Hindlimb muscle (tissue), 1 donor: ENCODE measurements around the gene SIPA1L3. TPM values are rescaled to one million over a fixed set of nuclear protein-coding genes. Genes with fewer than 3 reads are reported as not detected.

Experiments used
- DNase-seq: peaks from one replicate; pipeline ENCODE4 v3.0.0-alpha.2; 2013
- polyA plus RNA-seq: library from polyadenylated mRNA; unstranded; fragments of 120-200 nt; gene quantifications from one replicate; pipeline ENCODE4 v1.2.1, GENCODE V29; 2013; ENCODE audit not compliant: insufficient read length

Gene SIPA1L3
- polyA plus RNA-seq, 1 donor: 8.8 TPM

DNA sequence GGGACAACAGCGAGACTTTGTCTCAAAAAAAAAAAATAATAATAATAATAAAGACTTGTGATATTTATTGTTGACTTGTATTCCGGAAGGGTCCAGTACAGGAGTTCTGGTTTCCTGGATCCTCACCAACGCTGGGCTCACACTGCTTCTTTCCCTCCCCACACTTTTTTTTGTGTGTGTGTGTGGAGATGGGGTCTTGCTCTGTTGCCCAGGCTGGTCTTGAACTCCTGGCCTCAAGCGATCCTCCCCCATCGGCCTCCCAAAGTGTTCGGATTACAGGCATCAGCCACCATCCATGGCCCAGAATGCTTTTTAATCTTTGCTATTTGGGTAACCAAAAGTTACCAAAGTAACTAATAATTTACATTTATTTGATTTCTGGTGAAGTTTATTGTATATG is 39.1 kb downstream of the SIPA1L3 start:
- DNase-seq: no peak

DNA sequence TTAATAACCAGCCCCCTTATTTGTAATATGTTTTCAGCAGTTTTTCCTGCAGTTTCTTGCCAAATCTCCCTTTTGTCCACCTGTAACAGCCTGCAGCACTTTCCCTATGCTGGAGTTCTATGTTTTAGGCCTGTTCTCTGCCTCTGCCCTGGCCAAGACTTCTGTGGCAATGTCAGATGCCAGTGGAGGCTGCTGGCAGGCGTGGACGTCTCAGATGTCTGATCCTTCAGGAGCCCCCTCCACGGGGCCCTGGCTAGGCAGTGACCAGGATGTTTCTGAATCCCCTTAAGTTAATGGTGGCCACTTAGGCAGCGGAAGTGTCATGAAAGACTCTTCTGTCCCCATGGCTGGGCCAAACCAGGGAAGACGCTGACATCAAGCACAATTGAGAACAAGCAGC is 40.8 kb downstream of the SIPA1L3 start:
- DNase-seq: no peak

DNA sequence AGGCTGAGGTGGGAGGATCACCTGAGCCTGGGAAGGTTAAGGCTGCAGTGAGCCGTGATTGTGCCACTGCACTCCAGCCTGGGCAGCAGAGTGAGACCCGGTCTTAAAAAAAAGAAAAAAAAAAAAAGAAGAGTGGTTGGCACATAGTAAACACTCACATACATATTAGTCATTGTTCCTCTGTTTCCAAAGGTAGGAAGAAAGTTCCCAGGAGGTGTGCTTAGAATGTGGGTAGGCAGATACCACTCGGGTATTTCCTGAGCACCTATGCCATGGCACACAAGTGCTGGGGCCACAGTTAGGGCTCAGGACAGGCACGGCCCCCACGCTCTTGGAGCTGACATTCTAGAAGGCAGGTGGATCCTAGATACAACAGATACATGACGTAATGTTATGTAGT is 41.4 kb downstream of the SIPA1L3 start:
- DNase-seq: no peak

DNA sequence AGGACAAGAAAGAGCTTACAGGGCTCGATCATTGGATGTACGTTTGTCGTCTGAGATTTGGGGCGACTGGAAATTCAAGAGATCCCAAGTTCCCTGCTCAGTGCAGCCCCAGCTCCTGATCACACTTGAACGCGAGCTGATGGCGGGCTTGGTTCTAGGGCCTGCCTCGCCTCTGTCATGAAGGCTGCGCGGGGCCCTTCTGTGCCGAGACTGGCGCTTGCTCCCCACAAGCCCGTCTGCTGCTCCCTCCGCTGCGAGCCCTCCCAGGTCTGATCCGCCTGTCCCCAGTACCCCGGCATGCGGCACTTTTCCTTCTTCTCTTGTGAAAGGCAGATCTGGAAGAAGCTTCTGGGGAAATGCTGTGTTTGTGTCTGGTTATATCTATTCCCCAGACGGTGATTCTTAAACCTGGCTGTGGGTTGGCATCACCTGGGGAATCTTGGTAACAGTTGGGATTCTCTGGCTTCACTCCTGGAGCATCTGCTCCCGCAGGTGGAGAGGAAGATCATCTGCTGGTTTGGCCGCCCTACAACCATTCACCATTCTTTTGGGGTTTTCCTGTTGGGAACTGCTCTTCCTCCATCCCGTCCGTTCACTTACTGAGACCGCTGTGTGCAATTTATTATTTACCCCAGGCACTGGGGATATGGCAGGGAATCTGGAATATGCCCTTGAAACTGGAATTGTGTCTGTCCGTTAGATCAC is 43.6 kb downstream of the SIPA1L3 start:
- no peak for DNase-seq

DNA sequence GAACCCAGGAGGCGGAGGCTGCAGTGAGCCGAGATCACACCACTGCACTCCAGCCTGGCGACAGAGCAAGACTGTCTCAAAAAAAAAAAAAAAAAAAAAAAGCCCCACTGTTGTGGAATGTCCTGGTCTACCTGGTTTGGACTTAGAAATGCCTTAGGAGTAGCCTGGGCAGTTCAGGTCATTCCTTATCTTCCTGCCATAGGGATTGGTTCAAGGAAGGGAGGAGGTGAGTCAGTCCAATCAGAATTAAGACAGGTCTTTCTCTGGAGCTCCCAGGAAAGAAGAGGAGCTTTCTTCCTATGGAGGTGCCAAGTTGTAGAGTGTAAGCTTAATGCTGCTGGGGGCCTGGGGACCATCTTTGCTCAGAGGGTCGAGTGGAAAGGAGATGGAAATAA is 44.8 kb downstream of the SIPA1L3 start:
- DNase-seq: no peak

DNA sequence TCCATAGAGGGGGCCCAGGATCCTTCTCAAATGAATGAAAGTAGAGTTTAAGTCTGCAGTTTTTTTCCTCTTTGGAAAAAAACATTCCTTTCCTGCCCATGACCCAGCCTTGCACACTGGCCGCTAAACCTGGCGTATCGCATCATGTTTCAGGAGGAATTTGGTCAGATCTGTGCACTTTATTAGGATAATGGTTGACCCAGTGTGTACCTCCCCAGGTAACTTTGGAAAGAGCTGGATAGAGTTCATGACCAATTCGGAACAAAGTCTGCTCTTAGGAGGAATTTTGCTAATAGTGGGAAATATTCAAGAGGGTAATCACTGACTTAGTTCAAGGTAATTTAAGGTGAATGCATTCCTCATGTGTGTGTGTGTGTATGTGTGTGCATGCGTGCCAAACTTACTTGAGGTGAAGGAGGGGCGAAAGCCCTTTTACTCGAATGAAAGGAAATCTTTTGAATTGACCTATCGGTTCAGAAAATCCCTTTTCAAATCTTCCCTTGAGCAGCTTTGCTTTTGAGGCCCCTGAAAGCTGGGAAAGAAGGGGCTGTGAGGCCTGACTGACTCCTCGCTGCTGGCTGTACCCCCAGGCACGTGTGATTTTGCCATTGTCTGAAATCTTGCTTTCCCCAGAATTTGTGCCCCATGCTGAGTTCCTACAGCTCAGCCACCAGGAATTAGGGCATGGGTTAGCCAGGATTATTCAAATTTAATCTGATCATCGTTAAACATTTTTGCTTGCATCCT is 46.3 kb downstream of the SIPA1L3 start:
- DNase-seq: no peak

DNA sequence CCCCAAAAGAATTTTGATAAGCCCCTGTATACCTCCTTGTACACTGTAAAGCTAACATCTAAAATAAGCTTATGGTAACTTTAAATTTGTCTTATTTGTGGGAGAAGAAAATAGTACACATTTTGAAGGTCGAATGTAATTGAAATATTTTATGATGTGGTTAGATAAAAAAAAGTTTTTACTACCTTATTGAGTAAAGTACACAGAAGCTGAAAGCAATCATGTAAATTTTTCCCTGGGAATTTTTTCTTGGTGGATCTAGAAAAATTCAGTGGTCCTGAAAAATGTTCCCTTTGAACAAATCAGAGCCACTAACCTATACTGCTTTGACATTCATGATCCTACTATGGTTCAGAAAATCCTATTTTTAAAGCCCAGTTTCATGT is 46.9 kb downstream of the SIPA1L3 start:
- DNase-seq: no peak

DNA sequence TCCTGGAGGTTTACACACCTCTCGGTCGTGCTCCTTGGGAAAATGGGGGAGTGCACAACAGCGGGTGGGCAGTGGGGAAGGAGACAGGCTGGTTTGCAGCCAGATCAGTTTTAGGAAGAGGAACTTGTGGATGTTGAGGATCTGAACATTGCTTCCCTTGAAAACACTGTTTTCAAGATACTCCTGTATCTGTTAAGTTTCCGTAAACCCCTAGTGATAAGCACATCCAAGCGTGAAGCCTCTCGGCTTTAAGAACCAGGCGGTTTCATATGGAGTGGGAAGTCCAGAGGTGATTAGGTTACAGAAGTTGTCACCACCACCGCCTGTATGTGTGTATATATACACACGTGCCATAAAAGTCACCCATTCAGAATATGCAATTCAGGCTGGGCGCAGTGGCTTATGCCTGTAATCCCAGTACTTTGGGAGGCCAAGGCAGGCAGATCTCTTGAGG is 47.4 kb downstream of the SIPA1L3 start:
- no peak for DNase-seq

DNA sequence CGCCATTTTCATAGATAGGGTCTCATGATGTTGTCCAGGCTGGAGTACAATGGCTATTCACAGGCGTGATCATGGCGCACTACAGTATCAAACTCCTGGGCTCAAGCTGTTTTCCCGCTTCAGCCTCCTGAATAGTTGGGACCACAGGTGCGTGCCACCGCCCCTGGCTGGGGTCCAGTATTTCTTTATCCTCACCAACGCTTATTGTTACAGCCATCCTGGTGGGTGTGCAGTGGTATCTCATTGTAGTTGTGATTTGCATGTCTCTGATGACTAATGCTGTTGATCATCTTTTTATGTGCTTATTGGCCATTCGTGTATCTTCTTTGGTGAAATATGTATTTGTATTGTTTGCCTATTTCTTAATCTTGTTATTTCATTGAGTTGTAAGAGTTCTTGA is 49.0 kb downstream of the SIPA1L3 start:
- no peak for DNase-seq

DNA sequence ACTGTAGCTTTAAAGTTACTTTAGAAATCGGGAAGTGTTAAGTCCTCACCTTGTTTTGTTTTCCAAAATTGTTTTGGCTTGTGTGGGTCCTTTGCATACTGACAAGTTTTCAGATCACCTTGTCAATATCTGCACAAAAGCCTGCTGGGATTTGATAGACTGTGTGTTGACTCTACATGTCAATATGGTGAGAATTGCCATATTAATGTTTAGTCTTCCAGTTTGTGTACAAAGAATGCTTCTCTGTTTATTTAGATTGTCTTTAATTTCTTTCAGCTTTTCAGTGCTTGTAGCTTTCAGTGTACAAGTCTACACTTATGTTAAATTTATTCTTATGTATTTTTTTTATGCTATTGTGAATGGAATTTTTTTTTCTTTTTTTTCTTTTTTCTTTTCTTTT is 50.2 kb downstream of the SIPA1L3 start:
- DNase-seq: no peak

DNA sequence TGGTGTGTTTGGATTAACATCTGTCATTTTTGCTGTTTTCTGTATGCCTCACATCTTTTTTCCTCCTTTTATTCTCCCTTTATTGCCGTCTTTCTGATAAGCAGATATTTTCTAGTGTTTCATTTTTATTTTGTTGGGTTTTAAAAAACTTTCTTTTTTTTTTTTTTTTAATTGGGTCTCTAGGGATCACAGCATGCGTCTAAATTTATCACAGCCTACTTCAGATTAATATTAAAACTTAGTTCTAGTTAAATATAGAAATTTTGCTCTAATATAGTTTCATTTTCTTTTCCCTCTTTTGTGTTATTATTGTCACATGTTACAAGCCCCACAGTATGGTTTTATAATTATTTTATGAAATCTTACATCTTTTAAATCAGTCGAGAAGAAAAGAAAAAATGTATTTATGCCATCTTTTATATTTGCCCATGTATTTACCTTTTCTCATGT is 52.7 kb downstream of the SIPA1L3 start:
- no peak for DNase-seq

DNA sequence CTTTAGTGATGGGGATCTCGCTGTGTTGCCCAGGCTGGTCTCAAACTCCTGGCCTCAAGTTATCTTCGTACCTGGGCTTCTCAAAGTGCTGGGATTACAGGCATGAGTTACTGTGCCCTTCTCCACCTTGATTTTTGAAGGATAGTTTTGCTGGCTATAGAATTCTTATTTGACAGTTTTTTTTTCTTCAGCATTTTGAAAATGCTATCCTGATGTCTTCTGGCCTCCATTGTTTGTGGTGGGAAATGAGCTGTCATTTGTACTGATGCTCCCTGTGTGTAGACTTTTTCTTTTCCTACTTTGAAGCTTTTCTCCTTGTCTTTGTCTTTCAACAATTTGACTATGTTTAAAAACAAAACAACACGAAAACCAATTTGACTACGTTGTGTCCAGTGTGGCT is 54.2 kb downstream of the SIPA1L3 start:
- DNase-seq: no peak

DNA sequence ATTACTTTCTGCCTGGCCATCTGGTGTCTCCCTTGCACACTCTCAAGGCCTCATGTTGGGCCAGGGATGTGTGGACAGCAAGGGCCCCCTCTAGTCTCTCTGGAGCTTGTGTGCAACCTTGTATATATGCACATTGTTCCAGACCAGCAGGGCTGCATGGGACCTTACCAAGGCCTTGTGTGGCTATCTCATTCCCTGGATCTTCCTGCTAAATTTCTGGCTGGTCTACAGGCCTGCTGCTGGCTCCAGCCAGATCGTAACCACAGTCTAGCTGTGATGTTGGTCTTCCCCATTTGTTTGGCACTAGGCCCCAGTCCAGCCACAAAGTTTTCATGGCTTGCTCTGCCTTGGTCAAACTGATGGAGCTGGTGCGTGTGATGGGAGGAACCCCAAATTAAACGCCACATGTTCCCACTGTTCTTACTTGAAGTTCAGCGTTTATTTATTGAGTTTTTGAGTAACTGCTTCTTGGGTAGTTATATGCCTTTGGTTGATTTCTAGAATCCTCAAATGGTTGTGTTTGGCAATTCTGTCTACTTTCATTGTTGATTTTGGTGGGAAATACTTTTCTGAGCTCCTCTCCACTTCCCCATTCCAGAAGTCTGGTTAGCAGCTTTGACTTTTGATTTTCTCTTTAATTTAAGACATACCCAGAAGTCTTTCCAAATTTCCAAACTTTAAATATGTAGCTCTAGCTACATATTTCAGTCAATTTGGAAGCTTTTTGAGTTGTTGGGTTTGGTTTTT is 56.4 kb downstream of the SIPA1L3 start:
- no peak for DNase-seq

DNA sequence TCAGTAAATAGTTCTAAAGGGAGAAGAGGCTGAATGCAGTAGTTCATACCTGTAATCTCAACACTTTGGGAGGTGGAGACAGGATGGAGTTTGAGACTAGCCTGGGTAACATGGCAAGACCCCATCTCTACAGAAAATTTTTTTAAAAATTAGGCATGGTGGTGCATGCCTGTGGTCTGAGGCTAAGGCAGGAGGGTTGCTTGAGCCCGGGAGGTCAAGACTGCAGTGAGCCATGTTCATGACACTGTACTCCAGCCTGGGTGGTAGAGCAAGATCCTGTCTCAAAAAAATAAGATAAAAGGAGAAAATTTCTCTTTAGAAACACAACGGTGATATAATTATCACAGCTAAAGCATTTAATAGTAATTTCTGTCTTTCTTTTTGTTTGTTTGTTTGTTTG is 57.1 kb downstream of the SIPA1L3 start:
- DNase-seq: no peak

DNA sequence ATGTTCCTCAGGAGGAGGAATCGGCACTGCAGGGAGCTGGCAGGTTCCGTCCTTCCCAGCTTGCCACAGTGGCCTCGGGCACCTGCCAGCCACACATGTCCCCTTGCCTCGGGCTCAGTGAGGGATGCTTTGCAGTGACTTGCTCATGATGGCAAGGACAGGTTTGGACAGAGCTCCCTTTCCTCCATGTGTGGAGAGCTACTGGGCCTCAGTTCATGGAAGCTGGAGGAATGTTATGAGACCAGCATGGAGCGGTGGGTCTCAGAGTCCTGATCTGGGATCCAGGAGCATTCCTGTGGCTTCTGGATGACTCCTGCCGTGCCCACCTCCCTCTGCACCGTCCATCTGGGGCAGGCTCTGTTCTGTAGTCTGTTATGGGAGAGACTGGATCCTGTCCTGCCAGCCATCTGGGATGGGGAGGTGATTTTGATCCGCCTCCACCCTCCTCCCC is 59.2 kb downstream of the SIPA1L3 start:
- no peak for DNase-seq

DNA sequence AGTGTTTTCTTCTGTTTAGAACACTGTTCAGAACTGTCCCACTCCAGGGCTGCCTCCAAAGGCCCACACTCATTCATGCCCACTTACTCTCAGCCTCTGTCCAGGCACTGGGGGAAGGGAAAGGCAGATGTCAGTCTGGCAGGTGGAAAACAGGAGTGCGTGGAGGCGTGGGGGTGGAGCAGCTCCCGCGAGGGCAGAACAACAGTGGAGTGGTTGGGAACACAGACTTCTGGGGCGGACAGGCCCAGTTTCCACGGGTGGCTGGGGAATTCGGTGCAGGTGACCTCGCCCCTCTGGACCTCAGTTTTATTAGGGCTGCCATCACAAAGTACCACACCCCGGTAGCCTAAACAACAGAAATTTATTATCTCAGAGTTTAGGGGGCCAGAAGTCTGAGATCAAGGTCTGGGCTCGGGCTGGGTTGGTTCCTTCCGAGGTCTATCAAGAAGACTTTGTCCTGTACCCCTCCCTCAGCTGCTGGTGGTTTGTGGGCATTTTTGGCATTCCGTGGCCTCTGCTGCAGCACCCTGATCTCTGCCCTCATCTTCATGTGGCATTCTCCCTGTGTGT is 59.7 kb downstream of the SIPA1L3 start:
- DNase-seq: no peak

DNA sequence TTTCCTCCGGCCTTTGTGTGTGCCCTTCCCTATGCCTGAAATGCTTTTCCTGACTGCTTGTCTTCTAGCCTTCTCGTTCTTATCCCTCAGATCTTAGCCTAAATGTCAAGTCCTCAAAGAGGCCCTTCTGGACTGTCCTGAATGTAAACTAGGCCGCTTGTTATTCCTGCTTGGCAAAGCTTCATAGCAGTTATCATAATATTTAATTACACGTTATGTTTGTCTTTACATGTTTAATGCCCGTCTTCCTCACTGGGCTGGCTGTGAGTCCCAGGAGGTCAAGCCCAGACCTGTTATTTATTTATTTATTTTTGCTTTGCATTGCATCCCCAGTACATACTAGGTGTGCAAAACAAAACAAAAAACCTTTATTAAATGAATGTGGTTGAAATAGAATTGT is 62.7 kb downstream of the SIPA1L3 start:
- DNase-seq: no peak

DNA sequence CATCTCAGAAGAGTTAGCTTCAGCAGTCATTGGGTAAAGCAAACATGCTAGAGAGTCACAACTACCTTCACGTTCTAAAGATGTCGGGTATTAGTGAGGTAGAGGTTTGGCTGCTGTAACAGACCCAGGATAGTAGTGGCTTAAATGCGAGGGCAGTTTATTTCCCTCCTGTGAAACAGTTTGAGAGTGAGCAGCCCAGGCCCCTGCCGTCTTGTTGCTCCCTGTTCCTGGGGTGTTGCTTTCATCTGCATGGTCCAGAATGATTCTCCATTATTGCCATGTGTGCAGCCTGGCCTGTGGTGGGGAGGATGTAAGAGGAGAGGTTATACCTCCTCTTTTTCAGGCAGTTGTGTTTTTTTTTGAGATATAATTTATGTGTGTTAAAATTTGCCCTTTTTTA is 63.7 kb downstream of the SIPA1L3 start:
- DNase-seq: no peak

DNA sequence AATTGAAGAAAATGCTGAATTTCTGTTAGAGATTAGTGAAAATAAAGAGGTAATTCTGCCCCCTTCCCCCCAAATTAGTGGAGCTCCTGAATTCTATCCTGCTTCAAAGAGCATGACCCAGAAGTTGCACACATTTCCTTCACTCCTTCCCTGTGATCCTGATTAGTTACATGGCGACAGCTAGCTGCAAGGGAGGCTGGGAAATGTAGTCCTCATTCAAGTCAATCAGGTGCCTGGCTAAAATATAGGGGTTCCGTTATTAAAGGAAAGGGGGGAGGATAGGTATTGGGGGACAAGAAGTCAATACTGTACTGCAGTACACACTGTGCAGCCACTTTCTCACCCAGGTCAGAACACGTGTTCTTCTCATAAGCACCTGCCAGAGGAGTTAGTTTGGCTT is 65.8 kb downstream of the SIPA1L3 start:
- DNase-seq: no peak

DNA sequence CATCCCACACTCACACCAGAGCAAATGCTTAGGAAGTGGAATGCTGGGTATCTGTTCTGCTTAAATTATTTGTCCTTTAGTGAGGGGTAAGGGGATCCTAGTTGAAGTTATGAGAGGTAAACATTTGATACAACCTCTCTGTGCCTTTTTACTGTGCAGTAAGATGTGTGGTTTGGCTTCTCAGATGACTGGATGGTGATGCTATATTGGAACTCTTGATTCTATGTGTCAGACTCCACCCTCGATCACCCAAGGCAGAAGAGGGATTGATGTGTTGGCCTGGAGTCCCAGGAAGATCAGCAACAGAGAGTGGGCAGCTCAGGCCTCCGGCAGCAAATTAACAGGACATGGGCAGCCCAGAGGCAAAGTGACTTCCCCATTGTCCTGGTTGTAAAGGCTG is 66.7 kb downstream of the SIPA1L3 start:
- no peak for DNase-seq

DNA sequence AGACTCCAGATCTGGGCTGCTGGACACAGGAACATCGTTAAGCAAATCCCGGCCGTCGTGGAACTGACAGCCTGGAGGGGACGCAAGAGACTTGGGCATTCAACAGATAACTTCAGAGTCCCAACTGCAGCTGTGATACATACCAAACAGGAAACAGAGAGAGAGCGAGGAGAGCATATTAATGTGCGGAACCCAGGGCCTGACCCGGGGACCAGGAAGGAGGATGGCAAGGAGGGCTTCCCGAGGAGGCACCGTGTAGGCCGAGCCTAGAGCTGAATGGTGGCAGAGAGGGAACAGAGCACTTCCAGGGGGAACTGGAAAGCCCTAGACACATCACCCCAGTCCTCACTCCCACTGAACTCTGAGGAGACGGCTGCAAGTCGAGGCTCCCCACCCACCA is 68.1 kb downstream of the SIPA1L3 start:
- DNase-seq: no peak

DNA sequence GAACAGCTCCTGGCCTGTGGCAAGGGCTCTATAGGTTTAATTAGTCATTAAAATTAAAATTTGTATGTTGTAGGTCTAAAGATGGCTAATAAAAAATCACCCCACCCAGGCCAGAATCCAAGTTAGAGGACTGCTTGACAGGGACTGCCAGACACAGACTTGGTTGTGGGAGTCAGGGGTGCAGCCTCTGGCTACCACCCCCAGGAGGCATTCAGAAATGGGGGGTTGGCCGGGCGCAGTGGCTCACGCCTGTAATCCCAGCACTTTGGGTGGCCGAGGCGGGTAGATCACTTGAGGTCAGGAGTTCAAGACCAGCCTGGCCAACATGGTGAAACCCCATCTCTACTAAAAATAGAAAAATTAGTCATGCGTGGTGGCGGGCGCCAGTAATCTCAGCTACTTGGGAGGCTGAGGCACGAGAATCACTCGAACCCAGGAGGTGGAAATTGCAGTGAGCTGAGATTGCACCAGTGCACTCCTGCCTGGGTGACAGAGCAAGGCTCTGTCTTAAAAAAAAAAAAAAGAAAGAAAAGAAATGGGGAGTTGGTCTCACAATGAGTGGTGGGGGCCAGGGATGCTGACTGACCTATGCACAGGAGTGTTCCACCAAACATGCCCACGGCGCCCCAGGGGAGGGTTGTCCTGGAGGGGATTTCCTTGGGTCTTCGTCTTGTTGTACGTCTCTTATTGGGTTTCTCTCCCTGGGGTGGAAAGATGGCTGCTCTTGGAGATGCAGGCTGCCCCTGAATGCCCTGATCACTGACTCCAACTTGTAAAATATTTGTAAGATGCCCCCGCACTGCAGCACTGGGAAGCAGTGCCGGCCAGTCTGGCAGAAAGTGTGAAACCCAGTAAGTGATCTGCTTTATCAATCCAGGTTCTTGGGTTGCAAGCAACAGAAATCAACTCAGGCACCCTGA is 68.8 kb downstream of the SIPA1L3 start:
- DNase-seq: no peak
